NOMO-1 treated with DMSO at 0.1 percent for 48 hours (cell line): ENCODE measurements around the gene NFS1.
"Not testable (repeated sequence)": the region's sequence is repeated elsewhere in the genome, so short reads cannot be mapped to it uniquely, and the experiment has no call there.

ENCODE experiments used
- DNase-seq: peaks from one replicate; lab custom pipeline; 2025; ENCODE audit not compliant: unreplicated experiment; lab: John Stamatoyannopoulos, UW

Gene NFS1

GRCh38 chr20:35710039-35710438, 10.9 kb upstream of the NFS1 start:
- no peak for DNase-seq

GRCh38 chr20:35709259-35709658, 10.1 kb upstream of the NFS1 start:
- no peak for DNase-seq

GRCh38 chr20:35708502-35708901, 9.3 kb upstream of the NFS1 start:
- DNase-seq = no peak

GRCh38 chr20:35706591-35707529, 7.7 kb upstream of the NFS1 start:
- DNase-seq = not testable (repeated sequence)

GRCh38 chr20:35705894-35706293, 6.7 kb upstream of the NFS1 start:
- DNase-seq = not testable (repeated sequence)

GRCh38 chr20:35704514-35705261, 5.5 kb upstream of the NFS1 start:
- no peak for DNase-seq

GRCh38 chr20:35702824-35703695, 3.9 kb upstream of the NFS1 start:
- DNase-seq = no peak

GRCh38 chr20:35702051-35702823, 3.1 kb upstream of the NFS1 start:
- no peak for DNase-seq

- DNase-seq = no peak
Observed at GRCh38 chr20:35700625-35701148, 1.5 kb upstream of the NFS1 start.

- DNase-seq = peak; percentile 26
Observed at GRCh38 chr20:35699957-35700624, 939 bp upstream of the NFS1 start.

GRCh38 chr20:35698298-35699126, 640 bp downstream of the NFS1 start:
- peak; percentile 3 for DNase-seq

- DNase-seq = no peak
Observed at GRCh38 chr20:35697696-35698297, 1.4 kb downstream of the NFS1 start.

GRCh38 chr20:35695978-35696377, 3.2 kb downstream of the NFS1 start:
- DNase-seq = no peak

GRCh38 chr20:35695245-35695749, 3.9 kb downstream of the NFS1 start:
- DNase-seq = no peak

- DNase-seq = no peak
Observed at GRCh38 chr20:35690265-35690664, 8.9 kb downstream of the NFS1 start.

- DNase-seq = not testable (repeated sequence)
Observed at GRCh38 chr20:35686872-35687271, 12.3 kb downstream of the NFS1 start.

- DNase-seq = not testable (repeated sequence)
Observed at GRCh38 chr20:35685368-35685767, 13.8 kb downstream of the NFS1 start.

- DNase-seq = no peak
Observed at GRCh38 chr20:35681960-35682359, 17.2 kb downstream of the NFS1 start.
